ENCODE results near the gene LRCOL1.

LRCOL1 gene

DNA sequence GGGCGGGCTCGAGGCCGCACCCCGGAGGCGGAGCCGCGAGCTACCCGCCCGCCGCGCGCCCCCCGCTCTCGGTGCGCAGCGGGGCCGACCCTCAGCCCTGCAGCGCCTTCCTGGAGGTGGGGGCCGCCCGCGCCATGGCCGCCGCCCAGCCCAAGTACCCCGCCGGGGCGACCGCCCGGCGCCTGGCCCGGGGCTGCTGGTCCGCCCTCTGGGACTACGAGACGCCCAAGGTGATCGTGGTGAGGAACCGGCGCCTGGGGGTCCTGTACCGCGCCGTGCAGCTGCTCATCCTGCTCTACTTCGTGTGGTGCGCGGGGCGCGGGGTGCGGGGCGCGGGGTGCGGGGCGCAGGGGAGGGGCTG, 8.3 kb upstream of the LRCOL1 start, which contains the start of gene P2RX2:
P2RX2 (plus strand) TSS at position 94 of the 361 bp plus-strand sequence; CDS start at position 135, 41 bp downstream.
- no peak for DNase-seq

DNA sequence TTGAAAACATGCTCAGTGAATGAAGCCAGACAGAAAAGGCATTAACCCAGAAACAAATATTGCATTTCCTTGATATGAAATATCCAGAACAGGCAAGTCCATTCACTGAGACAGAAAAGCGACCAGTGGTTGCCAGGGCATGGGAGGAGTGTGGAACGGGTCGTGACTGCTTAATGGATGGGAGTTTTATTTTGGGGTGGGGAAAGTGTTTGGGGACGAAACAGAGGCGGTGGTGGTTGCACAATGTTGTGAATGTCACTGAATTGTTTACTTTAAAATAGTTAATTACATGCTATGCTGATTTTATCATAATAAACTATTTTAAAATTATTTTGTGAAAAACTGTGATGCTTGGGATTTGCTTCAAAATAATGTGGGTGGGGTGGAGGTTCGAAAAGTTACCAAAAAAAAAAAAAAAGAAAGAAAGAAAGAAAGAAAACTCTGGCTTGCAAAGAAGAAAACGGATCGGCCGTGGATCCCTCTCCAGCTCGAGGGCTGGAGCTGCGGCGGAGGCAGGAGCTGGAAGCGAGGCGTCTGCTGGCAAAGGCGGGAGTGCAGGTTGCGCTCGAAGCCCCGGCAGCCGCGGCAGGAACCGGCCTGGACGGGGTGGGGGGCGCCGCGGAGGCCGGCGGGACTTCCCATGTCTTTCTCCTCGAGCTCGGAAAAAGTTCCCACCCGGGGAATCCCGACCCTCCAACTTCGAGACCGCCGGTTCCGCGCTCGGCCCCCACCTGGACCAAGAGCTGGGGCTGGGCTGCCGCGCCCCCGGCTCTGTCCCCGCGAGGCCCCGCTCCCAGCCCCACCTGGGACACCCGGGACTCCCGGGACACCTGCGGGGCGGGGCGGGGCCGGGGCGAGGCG, 7.7 kb upstream of the LRCOL1 start:
- DNase-seq, result no peak

DNA sequence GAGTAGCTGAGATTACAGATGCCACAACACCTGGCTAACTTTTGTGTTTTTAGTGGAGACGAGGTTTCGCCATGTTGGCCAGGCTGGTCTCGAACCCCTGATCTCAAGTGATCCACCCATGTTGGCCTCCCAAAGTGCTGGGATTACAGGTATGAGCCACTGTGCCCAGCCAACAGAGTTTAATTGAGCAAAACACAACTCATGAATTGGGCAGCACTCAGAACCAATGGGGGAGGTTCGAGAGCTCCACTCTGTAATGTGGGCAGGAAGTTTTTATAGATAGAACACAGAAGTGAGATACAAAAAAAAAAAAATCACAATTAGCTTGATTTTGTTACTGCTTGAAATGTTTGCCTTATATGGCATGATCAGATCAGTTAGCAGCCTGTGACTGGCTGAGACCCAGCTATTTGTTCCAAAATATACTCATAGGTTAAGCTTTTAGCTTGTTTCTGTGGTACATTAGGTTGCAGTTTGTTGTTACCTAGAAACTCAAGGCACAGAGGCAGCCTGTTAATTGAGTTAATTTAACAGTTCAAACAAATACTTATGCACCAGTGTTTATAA, 6.8 kb upstream of the LRCOL1 start:
- no peak for DNase-seq

DNA sequence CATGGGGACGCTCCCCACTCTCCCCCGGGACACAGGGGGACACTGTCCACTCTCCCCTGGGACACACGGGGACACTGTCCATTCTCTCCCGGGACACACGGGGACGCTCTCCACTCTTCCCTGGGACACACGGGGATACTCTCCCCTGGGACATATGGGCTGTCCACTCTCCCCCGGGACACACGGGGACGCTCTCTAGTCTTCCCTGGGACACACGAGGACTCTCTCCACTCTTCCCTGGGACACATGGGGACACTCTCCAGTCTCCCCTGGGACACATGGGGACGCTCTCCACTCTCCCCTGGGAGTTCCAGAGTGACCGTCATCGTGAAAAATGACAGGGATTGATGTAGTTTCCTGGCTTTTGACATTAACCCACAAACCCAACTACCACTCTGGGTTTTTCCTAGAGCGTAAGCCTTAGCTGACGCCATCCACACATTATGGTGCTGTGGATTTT, 5.2 kb upstream of the LRCOL1 start:
- DNase-seq, result no peak

DNA sequence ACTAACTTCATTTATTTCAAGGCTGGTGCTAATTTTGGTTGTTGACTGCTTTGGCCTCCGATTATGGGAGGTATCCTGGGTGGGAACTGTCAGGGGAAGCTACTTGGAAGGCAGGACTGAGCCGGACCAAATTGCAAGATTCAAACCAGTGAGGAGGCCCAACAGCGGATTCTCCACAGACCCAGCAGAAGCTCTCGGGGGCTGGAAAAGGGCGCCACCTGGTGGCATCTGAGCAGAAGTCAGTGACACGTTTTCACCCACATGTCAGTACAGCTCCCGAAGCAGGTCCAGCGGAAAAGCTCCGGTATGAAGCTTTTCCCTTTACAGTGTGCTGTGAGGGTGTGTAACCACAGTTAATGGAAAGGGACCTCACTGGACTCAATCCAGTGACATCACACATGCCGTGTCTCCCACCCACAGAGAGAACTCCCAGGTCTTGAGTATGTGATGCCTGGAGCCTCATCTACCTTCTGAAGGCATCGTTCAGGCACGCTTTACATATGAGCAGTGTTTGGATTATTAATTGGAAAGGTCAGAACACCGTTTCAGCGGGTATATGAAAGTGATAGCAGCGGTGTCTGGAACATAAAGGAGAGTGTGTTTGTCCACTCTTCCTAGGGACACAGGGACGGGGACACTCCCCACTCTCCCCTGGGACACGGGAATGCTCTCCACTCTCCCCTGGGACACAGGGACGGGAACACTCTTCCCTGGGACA, 4.6 kb upstream of the LRCOL1 start:
- DNase-seq, result peak; percentile 64

DNA sequence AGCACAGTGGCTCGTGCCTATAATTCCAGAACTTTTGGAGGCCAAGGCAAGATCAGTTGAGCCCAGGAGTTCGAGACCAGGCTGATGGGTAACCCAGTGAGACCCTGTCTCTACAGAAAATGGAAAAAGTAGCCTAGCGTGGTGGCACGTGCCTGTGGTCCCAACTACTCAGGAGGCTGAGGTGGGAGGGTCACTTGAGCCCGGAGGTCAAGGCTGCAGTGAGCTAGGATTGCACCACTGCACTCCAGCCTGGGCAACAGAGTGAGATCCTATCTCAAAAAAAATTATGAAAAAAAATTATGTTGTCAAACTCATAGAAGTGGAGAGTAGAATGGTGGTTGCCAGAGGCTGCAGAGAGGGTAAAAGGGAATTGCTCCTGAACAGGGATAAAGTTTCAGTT, 3.6 kb upstream of the LRCOL1 start:
- no peak for DNase-seq

DNA sequence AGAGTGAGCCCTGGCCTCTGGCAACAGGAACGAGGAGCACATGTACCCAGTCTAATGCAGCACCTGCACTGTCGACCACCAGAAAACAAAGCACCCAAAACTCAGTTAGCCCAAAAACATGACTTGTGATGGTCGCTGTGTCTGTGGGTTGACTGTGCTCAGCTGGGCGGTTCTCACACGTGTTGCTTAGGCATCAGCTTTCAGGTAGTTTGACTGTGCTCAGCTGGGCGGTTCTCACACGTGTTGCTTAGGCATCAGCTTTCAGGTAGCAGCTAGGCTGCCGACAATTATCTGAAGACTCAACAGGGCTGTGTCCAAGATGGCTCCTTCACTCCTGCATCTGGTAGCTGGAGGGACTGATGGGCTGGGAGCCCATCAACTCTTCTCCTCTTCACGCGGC, 1.2 kb upstream of the LRCOL1 start:
- DNase-seq, result no peak

DNA sequence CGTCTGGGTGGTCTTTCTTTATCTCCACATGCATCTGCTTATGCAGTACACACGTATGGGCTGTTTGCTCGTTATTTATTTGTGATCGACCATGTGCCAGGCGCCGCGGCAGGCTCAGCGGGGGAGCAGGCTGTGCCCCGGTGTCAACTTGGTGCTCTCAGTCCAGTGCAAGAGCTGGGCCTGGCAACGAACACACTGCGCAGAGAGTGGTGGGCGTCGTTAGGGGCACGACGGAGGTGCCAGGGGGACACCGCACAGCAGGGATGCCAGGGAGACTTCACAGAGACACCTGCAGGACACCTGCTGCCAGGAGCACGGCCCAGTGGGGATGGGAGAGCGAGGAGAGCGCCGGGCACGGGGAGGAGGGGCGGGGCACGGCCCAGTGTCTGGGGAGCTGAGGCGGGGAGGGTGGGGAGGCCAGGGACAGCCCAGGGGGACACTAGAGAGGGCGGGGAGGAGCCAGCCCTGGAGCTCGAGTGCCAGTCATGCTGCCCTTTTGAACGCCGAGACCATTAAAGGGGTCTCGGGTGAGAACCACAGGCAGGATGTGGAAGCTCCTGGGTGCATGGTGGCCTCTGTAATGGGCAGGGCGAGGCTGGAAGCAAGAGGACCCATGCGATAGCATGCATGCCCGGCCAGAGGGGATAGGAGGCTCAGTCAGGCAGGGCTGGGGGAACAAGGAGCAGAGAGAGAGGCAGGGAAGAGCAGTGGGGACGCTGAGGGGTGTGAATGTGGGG, 652 bp upstream of the LRCOL1 start:
- DNase-seq, result peak; percentile 62

DNA sequence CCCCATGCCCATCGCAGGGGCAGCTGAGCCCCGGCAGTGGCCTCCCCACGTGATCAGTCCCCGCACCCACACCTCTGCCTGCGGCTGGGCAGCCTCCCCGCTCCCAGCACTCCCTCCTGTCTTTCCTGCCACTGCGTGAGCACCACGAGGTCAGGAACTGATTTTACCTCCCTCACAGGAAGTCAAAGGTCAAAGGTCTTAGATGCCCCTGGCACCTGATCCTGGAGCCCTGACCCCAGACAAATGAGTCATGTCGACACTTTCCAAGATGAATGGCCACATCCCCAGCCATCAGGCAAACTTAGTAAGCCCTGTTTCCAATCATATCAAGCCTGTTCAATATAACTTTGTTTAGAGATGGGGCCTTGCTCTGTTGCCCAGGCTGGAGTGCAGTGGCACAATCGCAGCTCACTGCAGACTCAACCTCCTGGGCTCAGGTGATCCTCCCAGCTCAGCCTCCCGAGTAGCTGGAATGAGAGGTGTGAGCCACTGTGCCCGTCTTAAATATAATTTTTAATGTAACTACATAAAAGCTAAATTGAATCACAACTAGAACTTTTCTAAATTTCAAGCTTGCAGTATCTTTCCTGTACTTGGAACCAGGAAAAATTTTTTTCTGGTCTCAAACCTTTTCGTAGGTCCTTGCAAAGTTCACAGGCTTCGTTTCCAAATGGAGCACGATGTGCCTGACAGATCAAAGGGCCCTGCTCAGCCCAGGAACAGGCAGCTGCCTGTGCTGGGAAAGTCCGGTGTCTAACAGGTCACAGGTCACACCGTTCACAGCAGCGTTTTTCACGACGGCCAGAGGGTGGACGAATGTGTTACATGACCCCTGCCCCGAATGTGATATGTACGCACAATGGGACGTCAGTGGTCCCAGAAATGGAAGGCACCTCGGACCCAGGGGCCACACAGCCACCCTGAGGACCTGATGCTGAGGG, 1.9 kb downstream of the LRCOL1 start:
- DNase-seq, result no peak

DNA sequence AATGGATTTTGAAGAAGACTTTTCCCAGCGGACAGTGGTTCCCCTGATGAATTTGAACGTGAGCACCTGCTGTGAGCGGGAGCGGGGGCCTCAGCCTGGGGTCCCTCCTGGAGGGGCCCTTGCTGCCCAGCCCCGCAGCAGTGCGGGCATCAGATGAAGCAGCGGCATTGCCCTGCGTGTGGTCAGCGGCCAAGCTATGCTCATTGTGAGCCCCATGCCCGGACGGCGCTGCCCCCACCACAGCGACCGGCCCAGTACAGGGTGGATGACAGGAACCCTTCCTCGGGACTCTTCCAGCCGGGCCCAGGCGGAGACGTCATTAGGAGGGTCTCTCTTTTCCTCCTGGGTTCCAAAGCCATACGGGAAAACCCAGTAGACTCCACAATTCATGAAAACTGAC, 3.5 kb downstream of the LRCOL1 start:
- no peak for DNase-seq

DNA sequence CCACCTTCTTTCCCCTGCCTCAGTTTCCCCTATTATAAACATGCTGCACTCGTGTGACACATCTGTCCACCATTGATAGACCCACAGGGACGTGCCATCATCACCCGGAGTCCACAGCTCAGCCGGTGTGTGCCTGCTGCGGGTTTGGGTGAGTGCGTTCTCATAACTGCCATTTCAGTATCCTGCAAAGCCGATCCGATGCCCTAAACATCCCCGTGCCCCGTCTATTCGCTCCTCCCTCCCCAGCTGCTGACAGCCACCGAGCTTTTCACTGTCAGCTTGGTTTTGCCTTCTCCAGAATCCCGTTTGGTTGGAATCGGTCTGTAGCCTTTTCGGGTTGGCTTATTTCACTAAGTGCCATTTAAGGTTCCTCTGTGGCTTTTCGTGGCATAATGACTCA, 3.9 kb downstream of the LRCOL1 start:
- no peak for DNase-seq

DNA sequence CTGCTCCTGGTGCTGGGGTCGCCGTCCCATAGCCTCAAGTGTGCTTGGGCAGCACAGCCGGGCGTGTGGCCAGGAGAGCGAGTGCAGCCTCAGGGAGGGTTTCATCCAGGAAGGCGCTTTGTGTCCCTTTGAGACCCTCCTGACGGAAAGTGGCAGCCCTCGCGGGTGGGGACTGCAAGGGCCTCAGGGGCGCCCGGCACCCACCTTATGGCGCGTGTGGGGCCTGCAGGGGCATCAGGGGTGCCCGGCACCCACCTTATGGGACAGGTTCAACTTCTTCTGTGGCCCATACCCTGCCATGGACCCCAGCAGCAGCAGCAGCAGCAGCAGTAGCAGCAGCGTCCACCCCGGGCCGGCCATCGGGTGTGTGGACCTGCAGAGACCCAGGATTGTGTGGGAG, 4.5 kb downstream of the LRCOL1 start:
- DNase-seq, result no peak

DNA sequence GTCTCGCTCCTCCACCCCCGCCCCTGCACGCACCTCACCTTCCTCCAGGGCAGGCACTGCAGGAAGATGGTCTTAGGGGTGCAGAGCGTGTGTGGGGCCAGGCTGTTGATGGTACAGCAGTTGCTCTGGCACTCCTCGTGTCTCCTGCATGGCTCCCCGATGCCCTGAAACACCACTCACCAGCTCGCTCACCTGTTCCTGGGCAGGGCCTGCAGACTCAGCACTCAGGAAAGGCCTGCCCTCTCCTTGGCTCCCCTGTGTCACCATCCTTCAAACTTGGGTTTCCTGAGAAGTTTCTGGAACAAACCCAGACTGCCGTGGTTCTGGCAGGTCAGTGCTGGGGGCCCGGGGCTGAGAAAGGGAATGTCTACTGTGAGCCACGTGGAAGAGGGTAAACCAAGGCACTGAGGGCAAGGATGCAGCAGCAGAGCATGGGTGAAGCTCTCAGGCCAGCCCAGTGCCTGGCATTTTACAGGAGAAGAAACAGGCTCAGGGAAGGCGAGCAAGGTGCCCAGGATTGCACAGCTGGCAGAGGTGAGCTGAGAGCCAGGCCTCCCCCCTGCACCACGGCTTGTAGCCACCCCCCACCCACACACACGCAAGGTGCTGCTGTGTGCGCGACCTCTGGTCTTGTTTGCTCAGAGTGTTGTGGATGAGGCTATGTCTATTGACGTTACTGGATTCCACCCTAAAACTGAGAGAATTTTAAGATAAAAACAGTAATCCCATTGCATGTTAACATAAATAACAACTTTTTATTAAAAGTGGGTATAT, 5.5 kb downstream of the LRCOL1 start:
- DNase-seq, result no peak

DNA sequence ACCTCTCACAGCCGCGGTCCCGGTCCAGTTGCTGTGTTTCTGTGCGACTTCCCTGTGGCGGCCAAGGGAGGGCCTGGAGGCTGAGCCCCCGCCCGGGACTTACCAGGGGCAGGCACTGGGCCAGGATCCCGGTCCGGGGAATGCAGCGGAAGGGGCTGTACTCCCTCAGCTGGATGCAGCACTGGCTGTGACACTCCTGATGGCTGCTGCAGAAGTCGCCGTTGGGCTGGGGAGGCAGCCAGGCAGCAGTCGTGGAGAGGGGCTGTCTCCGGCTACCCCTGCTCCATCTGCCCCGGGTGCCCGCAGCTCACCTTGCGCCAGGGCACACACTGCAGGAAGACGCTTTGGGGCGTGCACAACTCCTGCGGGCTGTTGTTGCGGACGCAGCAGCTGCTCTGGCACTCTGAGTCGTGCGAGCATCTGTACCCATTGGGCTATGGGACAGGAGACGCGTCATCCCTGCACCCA, 6.2 kb downstream of the LRCOL1 start:
- DNase-seq, result no peak

DNA sequence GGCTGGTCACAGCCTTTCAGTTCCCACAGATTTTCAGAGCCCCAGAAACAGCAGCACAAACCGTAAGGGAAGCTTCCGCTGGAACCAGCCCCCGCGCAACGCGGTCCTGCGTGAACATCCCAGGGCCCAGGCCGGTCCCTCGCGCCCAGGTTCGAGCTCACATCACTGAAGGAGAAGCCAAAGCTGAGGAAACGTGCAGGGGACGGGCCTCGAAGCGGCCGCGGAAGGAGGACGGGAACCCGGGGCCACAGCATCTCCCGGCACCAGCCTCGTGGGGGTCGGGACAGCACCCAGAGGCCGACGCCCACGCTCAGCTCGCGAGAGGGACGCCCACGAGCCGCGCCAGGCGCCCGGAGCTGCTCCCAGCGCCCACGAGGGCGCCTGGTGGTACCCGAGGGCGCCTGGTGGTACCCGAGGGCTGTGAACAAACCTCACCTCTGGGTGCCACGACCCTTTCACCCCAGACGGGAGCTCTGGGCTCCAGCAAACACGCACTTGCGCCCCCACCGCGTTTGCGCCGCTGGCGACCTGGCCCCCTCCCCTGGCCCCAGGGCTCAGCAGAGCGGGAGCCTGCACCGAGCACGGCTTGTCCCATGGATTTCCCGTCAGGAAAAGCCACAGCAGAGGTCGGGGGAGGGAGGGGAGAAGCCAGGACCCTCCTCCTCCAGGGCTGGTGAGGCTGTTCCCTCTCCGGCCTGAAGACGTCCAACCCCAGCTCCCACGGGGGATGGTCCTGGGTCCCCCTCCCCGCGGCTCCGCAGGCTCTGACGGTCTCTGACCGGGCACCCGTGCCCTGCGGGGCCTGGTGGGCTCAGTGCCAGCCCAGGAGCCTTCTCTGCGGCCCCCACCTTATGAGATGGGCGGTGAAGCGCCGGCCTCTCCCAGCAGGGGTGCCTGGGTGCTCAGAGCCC, 6.9 kb downstream of the LRCOL1 start:
- DNase-seq, result no peak

DNA sequence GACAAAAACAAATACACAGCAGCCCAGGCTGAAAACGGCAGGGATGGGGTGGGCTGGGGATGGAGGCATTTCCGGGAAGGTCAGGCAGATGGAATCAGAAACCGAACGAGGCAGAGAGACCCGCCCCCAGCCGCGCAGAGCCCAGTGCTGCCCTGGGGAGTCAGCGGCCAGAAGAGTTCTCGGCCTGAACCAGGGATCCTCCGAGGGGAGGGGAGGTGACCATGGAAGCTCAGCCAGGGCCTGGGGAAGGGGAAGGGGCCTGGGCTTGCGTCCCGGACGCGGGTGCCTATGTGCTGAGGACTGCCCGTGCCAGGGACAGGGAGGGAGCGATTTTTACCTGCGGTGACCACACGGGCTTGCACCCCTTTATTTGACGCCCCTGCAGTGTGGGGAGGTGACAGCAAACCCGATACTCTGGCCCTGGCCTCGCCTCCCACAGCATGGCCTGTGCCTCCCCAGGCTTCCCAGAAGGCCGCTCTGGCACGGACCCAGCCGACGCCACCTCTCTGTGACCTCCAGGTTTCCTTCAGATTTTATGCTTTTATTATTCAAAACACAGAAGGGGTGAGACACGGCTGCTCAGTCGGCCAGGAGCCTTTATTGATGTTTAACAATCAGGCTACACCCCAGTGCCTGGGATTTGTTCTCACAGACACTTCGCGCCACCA, 7.7 kb downstream of the LRCOL1 start:
- no peak for DNase-seq

DNA sequence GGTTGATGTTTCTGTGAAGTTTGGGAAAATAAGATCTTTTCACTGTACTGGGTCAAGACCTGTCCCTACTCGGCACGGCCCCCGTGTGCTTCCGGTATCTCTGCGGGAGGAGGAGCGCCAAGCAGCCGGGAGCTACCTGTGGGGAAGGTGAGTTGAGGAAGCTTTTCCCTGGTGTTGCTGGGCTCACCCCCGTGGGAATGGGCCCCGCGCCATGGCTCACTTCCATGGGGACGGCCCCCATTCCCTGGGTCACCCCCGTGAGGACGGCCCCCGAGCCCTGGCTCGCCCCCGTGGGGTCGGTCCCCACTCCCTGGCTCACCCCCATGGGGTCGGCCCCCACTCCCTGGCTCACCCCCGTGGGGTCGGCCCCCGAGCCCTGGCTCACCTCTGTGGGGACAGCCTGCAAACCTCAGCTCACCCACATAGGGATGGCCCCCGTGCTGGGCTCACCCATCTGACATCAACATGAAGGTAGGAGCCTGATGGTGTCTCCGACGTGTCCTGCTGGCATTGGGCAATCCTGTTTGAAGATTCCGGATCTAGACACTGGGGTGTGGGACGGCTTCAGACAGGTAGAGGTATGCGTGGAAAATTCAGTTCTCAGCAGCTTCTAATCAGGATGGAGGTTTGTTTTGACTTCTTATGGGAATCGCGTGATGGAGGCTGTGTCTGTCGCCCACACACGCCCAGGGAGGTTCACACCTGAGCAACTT, 9.1 kb downstream of the LRCOL1 start:
- no peak for DNase-seq

All from DMS79 treated with DMSO at 0.1 percent for 48 hours (cell line).